HK-2 (cell line): Measurements from ENCODE around the gene TMIGD1.

Experiments
- DNase-seq: peaks from one replicate; pipeline ENCODE4 v3.0.0-alpha.2; 2018; ENCODE audit not compliant: unreplicated experiment

The TMIGD1 gene

GRCh38 chr17:30332057-30332542 lies 1.8 kb downstream of the TMIGD1 start:
- DNase-seq: no peak

GRCh38 chr17:30326809-30327208 lies 7.0 kb downstream of the TMIGD1 start:
- DNase-seq: no peak

DNA sequence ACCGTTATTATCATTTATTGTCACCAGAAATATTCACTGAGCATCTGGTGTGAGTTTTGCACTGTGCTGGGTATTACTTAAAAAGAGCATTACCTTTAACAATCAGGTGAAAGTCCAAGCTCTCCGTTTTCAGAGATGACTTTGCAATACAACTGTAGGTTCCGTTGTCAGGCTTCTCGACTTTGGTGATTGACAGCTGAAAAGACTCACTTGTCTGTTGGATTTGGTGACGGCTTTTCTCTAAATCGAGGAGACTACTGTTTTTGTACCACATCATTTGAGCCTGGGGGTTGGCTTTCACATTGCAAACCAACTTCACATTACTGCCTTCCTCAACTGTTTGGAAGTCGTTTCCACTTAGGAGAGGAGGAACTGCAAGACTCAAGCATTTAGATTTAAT lies 9.1 kb downstream of the TMIGD1 start:
- DNase-seq: no peak

- peak; percentile 7 for DNase-seq
Observed at GRCh38 chr17:30323895-30324319, 9.9 kb downstream of the TMIGD1 start.

DNA sequence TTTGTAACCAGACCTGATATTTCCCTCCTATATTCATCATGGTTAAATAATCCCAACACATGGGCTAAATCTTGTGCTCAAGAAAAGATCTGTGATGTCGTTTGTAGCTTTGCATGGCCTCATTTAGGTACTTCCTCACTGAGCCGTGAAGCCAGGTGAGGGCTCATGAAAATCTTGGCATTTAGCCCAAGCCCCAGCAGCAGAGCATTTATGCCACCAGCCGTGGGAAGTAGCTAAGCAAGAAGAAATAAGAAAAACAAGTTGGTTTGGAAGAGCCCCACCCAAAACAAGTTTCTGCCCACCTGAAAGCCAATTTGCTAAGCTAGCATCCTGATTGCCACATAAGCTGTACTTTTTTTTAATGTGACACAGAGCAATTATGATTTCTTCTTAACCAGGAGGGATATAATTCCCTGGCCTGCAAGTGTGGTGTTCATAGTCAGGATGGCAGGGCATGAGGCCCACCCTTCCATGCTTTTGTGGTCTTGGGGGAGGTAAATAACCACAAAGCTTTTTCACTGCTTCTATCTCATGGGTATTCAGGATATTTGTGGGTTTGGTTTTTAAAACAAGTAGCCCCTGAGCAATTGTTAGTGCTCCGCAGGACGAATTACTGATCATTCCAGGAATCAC lies 10.5 kb downstream of the TMIGD1 start:
- DNase-seq: no peak

GRCh38 chr17:30321314-30321713 lies 12.5 kb downstream of the TMIGD1 start:
- DNase-seq: no peak

- no peak for DNase-seq
Observed at GRCh38 chr17:30318155-30318554, 15.7 kb downstream of the TMIGD1 start.

DNA sequence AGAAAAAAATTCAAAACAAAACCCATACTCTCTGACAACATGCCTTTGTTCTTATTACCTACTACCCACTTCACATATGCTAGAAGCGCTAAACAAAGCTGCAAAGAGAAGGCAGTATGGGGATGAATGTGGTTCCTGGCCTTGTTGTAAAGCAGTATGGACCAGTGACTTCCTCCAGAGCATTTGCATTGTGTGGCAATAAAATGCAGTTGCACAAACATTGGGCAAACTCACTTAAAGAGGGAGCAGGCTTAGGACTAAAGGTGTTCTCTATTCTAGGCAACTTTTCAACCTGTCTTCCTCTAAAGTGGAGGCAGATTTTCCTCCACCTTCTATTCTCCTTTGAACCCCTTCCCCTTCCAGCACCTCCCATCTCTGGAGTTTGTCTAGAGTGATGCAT lies 17.1 kb downstream of the TMIGD1 start:
- DNase-seq: no peak

GRCh38 chr17:30315106-30315505 lies 18.8 kb downstream of the TMIGD1 start:
- no peak for DNase-seq

GRCh38 chr17:30314474-30314873 lies 19.4 kb downstream of the TMIGD1 start:
- no peak for DNase-seq

- no peak for DNase-seq
Observed at GRCh38 chr17:30312226-30312625, 21.6 kb downstream of the TMIGD1 start.

- DNase-seq: no peak
Observed at GRCh38 chr17:30310562-30310961, 23.3 kb downstream of the TMIGD1 start.

GRCh38 chr17:30309591-30309990 lies 24.3 kb downstream of the TMIGD1 start:
- no peak for DNase-seq

DNA sequence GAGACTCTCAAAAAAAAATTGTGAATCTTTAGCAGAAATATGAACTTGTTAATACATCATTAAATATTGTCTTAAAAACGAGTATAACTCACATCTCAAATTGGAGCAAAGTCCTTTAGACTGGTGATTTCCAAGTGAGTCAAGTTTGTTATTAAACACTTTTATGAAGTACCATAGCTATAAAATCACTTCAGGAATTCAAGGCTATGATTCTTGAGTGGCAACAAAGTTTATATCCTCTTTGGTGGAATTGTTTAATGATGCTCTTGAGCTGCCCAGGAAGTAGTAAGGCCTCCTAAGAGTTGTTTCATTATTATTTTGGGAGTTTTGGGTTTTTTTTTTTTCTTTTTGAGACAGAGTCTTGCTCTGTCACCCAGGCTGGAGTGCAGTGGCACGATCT lies 25.5 kb downstream of the TMIGD1 start:
- no peak for DNase-seq

DNA sequence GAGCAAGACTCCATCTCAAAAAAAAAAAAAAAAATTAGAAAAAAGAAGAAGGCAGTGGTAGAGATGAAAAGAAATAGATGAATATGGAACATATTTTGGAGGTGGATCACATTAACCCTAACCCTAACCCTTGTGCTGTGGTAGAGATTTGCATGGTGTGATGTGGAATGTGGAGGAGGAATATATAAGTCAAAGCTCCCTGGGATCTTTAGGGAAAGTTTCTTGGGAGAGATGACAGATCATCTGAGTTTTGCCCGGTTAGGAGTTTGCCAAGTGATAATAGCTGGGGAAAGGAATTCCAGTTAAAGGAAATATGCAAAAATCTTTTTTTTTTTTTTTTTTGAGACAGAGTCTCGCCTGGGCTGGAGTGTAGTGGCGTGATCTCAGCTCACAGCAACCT lies 29.1 kb downstream of the TMIGD1 start:
- no peak for DNase-seq

DNA sequence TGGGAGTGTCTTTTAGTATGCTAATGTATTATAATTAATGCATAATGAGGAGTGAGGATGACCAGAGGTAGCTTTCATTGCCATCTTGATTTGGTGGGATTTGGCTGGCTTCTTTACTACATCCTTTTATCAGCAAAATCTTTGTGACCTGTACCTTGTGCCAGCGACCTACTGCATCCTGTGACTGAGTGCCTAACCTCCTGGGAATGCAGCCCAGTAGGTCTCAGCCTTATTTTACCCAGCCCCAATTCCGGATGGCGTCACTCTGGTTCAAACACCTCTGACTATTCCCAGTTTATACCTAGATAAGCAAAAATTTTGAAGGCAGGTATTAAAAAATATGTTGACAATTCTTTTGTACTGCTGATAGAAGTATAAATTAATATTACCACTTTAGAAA lies 31.6 kb downstream of the TMIGD1 start:
- DNase-seq: no peak

GRCh38 chr17:30300818-30301217 lies 33.0 kb downstream of the TMIGD1 start:
- no peak for DNase-seq

DNA sequence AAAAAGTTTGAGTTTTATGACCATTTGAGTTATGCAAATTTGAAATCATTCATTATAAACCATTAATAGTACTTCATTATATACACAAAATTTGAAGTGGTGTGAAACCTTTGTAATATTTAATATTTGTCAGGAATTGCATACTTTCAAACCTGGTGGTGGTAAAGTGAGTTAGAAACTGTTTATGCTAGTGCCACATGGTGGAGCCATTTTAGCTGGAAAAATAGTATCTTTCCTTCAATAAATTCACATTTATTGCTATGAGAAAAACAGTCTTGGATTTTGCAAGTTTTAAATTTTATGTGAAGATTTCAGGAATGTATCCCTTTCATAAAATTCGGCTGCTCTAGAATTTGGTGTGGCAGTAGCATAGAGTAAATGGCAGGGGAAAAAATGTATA lies 34.9 kb downstream of the TMIGD1 start:
- DNase-seq: no peak

- DNase-seq: no peak
Observed at GRCh38 chr17:30297715-30298114, 36.1 kb downstream of the TMIGD1 start.

- DNase-seq: no peak
Observed at GRCh38 chr17:30296499-30297080, 37.3 kb downstream of the TMIGD1 start.

GRCh38 chr17:30292286-30292858 lies 41.5 kb downstream of the TMIGD1 start:
- no peak for DNase-seq

GRCh38 chr17:30291543-30292285 lies 42.1 kb downstream of the TMIGD1 start, which contains the start of gene BLMH:
Gene BLMH, minus strand, starts transcription at chr17:30291944. Its CDS starts 125 bp downstream, at chr17:30291819.
- peak; percentile 77 for DNase-seq
